NCI-H128 (cell line): ENCODE measurements around the gene RFX4.
"Not testable (repeated sequence)": the region's sequence is repeated elsewhere in the genome, so short reads cannot be mapped to it uniquely, and the experiment has no call there.

Experiments used
- DNase-seq: peaks from one replicate; lab custom pipeline; 2025; ENCODE audit not compliant: unreplicated experiment; lab: John Stamatoyannopoulos, UW

Gene RFX4

GRCh38 chr12:106687672-106688071 lies 104.9 kb downstream of the RFX4 start:
- DNase-seq: no peak

DNA sequence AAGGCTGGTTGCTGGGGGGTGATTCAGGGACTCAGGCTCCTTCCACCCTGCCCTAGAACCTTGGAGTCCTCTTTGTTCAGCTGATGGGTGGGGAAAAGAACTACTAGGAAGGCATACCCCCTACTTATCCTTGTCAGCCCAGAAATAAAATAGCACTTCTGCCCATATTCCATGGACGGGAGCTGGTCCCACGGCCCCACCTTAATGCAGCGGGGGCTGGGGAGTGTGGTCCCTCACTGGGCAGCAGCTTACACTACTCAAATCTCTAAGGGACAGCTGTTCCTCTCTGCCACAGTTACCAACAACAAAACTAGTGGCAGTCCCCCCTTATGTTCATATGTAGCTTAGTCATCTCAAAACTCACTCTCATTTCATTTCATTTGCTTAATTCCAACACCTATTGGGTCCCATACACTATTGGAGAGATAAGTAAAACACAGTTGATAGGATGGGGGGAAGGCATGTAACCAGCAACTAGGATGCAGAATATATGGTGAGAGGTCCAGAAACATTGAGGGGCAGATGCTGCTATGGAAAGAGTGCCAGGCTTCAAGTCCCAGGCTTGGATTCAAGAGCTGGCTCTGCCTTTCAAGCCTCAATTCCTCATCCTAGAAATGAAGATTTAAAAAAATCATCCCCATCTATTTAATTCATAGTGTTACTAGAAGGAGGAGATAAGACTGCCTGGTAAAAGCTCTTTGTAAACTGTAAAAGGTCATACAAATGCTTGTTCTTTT lies 107.9 kb downstream of the RFX4 start:
- no peak for DNase-seq

GRCh38 chr12:106692033-106692432 lies 109.2 kb downstream of the RFX4 start:
- not testable (repeated sequence) for DNase-seq

- no peak for DNase-seq
Observed at GRCh38 chr12:106692896-106693820, 110.4 kb downstream of the RFX4 start.

DNA sequence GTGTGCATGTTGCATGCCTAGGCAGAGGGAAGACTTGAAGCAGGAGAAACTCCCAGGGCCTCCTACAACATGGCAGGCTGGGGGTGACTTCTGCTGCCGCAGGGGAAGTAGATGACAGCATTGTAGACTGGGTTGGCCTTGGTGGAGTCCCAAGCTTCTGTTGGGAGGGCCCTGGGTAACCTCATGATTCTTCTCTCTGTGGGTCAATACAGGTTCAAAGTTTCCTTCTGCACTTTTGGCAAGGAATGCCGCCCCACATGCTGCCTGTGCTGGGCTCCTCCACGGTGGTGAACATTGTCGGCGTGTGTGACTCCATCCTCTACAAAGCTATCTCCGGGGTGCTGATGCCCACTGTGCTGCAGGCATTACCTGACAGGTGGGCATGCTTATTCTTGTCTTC lies 113.3 kb downstream of the RFX4 start:
- DNase-seq: no peak

DNA sequence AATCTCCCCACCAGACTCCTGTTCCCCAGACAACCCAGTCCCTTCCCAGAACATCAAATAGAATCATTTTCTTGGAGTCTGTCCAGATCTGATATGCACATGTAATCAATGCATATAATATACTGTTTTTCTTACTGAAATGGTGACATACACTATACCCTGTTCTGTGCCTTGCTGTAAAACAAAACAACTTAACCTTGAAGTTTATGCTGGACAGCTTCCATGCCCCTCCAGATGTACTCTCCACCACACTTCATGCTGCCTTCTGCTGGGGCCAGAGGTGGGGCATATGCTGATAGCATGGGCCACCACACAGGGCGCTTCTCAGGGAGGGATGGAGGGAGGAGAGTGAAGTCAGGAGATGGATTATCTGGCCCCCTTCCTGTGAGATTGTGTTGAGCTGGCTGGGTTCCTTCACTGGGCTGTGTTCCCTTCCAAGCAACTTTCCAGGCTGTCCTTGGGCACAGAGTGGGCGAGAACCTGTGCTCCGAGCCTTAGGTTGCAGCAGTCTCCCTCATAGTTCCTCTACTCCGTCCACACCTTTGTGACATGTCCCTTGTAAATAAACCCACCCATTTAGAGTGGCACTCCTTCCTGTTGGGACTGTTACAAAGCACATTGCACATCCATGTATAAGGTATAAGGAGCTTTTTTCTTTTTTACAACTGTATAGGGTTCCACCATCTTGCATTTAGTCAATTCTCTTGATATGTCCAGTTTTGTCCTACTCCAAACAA lies 114.0 kb downstream of the RFX4 start:
- DNase-seq: no peak

GRCh38 chr12:106704081-106704480 lies 121.3 kb downstream of the RFX4 start:
- DNase-seq: no peak

GRCh38 chr12:106705971-106706370 lies 123.2 kb downstream of the RFX4 start:
- no peak for DNase-seq

DNA sequence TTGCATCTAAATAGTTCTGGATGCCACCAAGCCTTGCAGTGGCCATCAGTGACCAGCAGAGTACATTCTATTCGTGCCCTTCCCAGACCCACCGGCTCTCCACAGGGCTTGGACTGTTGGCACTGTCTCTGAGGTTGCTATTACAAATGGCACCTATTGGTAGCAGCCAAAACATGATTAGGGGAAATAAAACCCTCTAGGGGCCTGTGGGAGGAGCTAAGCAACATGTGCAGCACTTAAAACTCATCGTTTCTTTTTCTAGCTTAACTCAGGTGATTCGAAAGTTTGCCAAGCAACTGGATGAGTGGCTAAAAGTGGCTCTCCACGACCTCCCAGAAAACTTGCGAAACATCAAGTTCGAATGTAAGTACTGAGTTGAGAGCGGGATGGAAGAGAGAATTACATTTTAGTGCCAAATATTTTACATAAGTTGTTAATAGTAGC lies 126.3 kb downstream of the RFX4 start:
- DNase-seq: no peak

GRCh38 chr12:106710143-106710893 lies 127.5 kb downstream of the RFX4 start:
- no peak for DNase-seq

DNA sequence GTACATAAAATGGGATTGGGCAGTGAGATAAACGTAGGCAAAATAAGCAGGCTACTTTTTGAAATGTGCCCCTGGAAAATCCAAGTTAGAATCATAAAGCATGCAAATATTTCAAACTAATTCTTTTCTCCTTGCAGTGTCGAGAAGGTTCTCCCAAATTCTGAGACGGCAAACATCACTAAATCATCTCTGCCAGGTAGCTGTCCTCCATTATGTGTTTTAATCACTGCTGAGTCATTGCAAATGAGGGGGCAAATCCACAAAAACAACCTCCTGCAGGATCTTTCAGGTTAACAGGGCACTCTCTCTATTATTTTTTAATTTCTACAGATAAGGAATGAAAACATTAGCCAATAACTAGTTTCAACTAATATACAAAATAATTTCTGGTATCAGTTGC lies 128.5 kb downstream of the RFX4 start:
- DNase-seq: no peak

DNA sequence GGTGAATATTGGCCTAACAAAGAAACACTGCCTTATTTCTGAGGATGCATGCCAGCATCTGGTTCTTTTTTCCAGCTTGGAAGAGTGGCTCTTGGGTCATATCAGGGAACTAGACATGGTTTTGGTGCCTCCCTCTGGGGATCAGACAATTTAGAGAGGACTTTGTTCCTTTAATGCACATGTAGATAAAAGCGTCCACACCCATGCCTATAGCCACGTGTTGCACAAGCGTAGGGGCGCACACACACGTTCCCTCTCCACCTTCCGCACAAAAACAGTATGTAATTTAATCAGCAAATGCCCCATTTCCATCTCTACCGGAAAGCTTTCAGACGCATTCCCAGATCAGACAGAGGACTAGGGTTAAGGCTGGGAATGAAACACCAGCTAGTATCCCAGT lies 130.0 kb downstream of the RFX4 start:
- no peak for DNase-seq

- no peak for DNase-seq
Observed at GRCh38 chr12:106714926-106715325, 132.1 kb downstream of the RFX4 start.

DNA sequence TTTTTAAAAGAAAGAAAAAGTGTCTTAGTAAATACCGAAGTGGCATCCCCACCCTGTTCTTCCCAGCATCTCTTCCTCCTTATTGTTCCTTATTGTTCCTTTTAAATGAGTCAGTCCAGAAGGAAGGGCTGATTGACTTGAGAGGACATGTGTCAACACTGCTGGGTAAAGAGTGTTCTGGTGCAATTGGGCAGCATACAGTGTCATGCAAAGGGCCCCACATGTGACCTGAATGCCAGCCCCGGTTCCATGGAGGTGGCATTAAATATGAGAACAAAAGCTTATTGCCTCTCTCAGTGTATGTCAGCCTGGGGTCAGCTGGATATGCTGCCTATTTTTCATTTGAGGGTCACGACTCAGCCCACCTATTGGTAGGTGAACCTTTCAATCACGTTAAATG lies 132.8 kb downstream of the RFX4 start:
- no peak for DNase-seq

DNA sequence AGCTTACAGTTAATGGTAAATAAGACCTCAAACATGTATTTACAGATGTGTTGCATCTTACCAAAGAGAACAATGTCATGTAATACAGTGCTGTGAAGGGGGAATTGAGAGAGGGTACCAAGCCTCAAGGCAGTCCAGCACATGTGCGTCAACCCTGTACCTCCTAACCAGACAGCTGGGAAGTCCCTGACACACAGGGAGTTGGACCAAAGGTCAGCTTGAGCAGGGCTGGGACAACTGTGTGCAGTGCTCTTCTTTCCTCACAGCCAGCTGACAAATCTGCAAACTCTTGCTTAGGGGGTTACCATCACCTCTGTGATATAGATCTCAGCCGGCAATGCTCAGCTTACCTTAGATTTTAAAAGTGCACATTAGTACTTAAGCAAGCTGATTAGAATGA lies 134.9 kb downstream of the RFX4 start:
- no peak for DNase-seq

- DNase-seq: no peak
Observed at GRCh38 chr12:106719879-106720278, 137.1 kb downstream of the RFX4 start.

DNA sequence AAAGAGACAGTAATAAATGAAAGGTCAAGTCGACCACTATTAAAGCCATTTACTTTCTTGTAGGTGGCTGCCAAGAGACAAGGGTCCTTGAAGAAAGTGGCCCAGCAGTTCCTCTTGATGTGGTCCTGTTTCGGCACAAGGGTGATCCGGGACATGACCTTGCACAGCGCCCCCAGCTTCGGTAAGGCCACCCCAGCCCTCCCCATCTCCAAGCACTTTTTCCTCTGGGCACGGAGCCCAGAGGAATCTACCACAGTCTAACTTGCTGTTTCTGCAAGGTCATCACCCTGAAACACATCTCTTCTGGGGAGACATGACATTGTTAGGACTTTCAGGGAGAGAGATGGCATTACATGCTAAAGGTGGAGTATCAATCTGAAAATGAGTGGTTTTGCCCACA lies 137.9 kb downstream of the RFX4 start:
- no peak for DNase-seq

DNA sequence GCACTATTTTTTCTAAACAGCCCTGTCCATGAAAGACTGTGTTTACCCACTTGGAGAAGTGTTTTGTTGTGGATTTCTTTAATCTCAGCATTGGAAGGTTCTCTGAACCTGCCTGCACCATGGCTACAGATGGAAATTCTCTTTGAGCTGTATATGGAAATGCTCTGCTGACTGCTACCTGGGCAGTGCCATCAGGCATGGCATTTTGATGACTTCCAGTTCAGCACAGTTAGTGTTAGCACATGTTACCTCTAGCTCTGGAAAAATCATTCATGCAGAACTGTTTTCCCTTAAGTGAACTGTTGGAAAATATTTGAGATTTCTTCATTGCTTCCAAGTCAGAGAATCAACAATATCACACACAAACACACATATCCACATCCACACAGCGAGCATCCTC lies 139.1 kb downstream of the RFX4 start:
- no peak for DNase-seq

GRCh38 chr12:106722837-106723236 lies 140.0 kb downstream of the RFX4 start:
- DNase-seq: no peak

- no peak for DNase-seq
Observed at GRCh38 chr12:106723416-106723815, 140.6 kb downstream of the RFX4 start.

- no peak for DNase-seq
Observed at GRCh38 chr12:106724116-106724515, 141.3 kb downstream of the RFX4 start.
